HepG2 (cell line): ENCODE results near the gene TPGS1. TPM values are rescaled to one million over a fixed set of nuclear protein-coding genes. Genes with fewer than 3 reads are reported as not detected.

Experiments used
- AHR ChIP-seq: IDR thresholded peaks from 2 replicates; pipeline ENCODE4 v1.6.1; 2018; ENCODE audit warnings: missing genetic modification reagents, missing compliant biosample characterization
- ATM ChIP-seq: fragments of 450-650 bp; IDR thresholded peaks from 2 replicates; pipeline ENCODE4 v1.7.1; 2017; ENCODE audit warnings: mild to moderate bottlenecking, borderline replicate concordance
- MATR3 ChIP-seq: sonication (generic); formaldehyde crosslinking; IDR thresholded peaks from 2 replicates; pipeline ENCODE4 v1.4.0; 2020; ENCODE audit warnings: missing genetic modification reagents
- SALL1 ChIP-seq: sonication (generic); formaldehyde crosslinking; IDR thresholded peaks from 2 replicates; pipeline ENCODE4 v1.8.0; 2022; ENCODE audit warnings: mild to moderate bottlenecking, missing genetic modification reagents
- SP1 ChIP-seq, 2 experiments: fragments of 450-650 bp in 1 of 2; sonication (generic) in 1 of 2; formaldehyde crosslinking in 1 of 2; IDR thresholded peaks; 2 replicates each; pipeline versions ENCODE4 v1.4.0 to v1.6.1; 2016 to 2020; ENCODE audit warnings: missing genetic modification reagents in 1 of 2
- SRSF4 ChIP-seq: fragments of 200-400 bp; formaldehyde crosslinking; IDR thresholded peaks from one replicate; pipeline ENCODE4 v1.6.1; 2018; ENCODE audit warnings: mild to moderate bottlenecking, low read depth, low read length, moderate library complexity; ENCODE audit not compliant: poor library complexity, severe bottlenecking
- TCF7 ChIP-seq: sonication (generic); IDR thresholded peaks from 2 replicates; pipeline ENCODE4 v1.6.1; 2016; ENCODE audit warnings: antibody characterized with exemption, low read depth
- TP53 ChIP-seq: sonication (generic); formaldehyde crosslinking; conservative IDR thresholded peaks from 2 replicates; pipeline ENCODE4 v1.4.0; 2020; ENCODE audit warnings: missing genetic modification reagents
- ZBTB38 ChIP-seq: sonication (generic); formaldehyde crosslinking; IDR thresholded peaks from 2 replicates; pipeline ENCODE4 v1.5.1; 2020; ENCODE audit warnings: mild to moderate bottlenecking, missing genetic modification reagents
- ZFP36L1 ChIP-seq: sonication (generic); formaldehyde crosslinking; IDR thresholded peaks from 2 replicates; pipeline ENCODE4 v1.8.0; 2022; ENCODE audit warnings: mild to moderate bottlenecking, missing genetic modification reagents, moderate library complexity
- ZFP37 ChIP-seq: sonication (generic); formaldehyde crosslinking; IDR thresholded peaks from 2 replicates; pipeline ENCODE4 v1.4.0; 2020; ENCODE audit warnings: missing genetic modification reagents, borderline replicate concordance
- ZKSCAN5 ChIP-seq: sonication (generic); formaldehyde crosslinking; IDR thresholded peaks from 2 replicates; pipeline ENCODE4 v1.5.1; 2020; ENCODE audit warnings: mild to moderate bottlenecking, missing genetic modification reagents
- ZMAT3 ChIP-seq: sonication (generic); formaldehyde crosslinking; conservative IDR thresholded peaks from 2 replicates; pipeline ENCODE4 v1.7.0; 2021; ENCODE audit warnings: missing genetic modification reagents
- ZNF256 ChIP-seq: sonication (generic); formaldehyde crosslinking; conservative IDR thresholded peaks from 2 replicates; pipeline ENCODE4 v1.4.0; 2020; ENCODE audit warnings: missing genetic modification reagents
- ZNF552 ChIP-seq: sonication (generic); formaldehyde crosslinking; IDR thresholded peaks from 2 replicates; pipeline ENCODE4 v1.9.0; 2022; ENCODE audit warnings: missing genetic modification reagents, mild to moderate bottlenecking, borderline replicate concordance
- ZNF713 ChIP-seq: sonication (generic); formaldehyde crosslinking; IDR thresholded peaks from 2 replicates; pipeline ENCODE4 v1.4.0; 2020; ENCODE audit warnings: mild to moderate bottlenecking, missing genetic modification reagents
- polyA plus RNA-seq, 8 experiments: library from polyadenylated mRNA; depleted of rRNA in 3 of 8; stranded (reverse) in 7 of 8; unstranded in 1 of 8; fragments of >200 nt; fragmentation: Illumina TruSeq in 4 of 8; extraction: Trizol in 4 of 8; gene quantifications; 2 replicates each; pipeline versions ENCODE4 v1.2.1 to v1.2.3, GENCODE V29; 2011 to 2016; ENCODE audit warnings: low read depth in 4 of 8, missing spikeins in 1 of 8, mixed read lengths in 1 of 8; ENCODE audit not compliant: insufficient read depth in 1 of 8
- total RNA-seq, 5 experiments: library from RNA; depleted of rRNA; stranded (reverse); fragments of >200 nt; fragmentation: Illumina TruSeq; extraction: Trizol; gene quantifications; 2 replicates each; pipeline ENCODE4 v1.2.3, GENCODE V29; 2016; ENCODE audit warnings: low read depth in 1 of 5
- TF ChIP-seq, protein P1 (sequence below): sonication (generic); formaldehyde crosslinking; IDR thresholded peaks from 2 replicates; pipeline ENCODE4 v1.4.0; 2020; ENCODE audit warnings: missing genetic modification reagents, low read depth, mild to moderate bottlenecking, borderline replicate concordance
- TF ChIP-seq, protein P2 (sequence below): sonication (generic); formaldehyde crosslinking; IDR thresholded peaks from 2 replicates; pipeline ENCODE4 v1.4.0; 2020; ENCODE audit warnings: missing genetic modification reagents, borderline replicate concordance
- TF ChIP-seq, protein P3 (sequence below): sonication (generic); formaldehyde crosslinking; conservative IDR thresholded peaks from 2 replicates; pipeline ENCODE4 v1.8.1; 2023; ENCODE audit warnings: missing genetic modification reagents
- TF ChIP-seq, protein P4 (sequence below): sonication (generic); formaldehyde crosslinking; conservative IDR thresholded peaks from 2 replicates; pipeline ENCODE4 v1.8.0; 2022; ENCODE audit warnings: missing genetic modification reagents
- TF ChIP-seq, protein P5 (sequence below): sonication (generic); formaldehyde crosslinking; IDR thresholded peaks from 2 replicates; pipeline ENCODE4 v1.4.0; 2020; ENCODE audit warnings: mild to moderate bottlenecking, missing genetic modification reagents, borderline replicate concordance

Gene TPGS1
- total and polyA plus RNA-seq, 2 of the 13 experiments (the other 11 are each of a cell fraction or from before 2014, with no cell fraction given) = 1.1 to 6.2 TPM

DNA sequence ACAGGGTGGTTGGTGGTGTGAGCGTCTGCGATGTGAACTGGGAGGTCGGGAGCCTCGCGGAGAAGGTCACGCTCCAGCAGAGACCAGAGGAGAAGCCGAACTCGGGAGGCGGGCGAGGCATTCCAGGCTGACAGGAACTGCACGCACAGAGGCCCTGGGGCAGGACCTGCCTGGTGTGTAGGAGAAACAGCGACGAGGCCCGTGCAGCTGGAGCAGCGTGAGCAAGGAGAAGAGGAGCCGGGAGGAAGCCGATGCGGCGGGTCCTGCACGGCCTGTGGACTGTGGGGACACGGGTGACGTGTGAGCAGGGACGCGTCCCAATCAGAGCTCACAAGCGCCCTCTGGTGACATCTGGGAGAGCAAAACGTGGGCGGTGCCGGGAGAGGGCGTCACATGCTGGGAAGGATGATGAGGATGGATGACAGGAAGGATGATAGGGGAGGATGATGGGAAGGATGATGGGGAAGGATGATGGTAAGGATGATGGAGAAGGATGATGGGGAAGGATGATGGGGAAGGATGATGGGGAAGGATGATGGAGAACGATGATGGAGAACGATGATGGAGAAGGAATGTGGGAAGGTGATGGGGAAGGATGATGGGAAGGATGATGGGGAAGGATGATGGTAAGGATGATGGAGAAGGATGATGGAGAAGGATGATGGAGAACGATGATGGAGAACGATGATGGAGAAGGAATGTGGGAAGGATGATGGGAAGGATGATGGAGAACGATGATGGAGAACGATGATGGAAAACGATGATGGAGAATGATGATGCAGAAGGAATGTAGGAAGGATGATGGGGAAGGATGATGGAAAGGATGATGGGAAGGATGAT, 27.1 kb upstream of the TPGS1 start (continued):
- TF ChIP-seq ZMAT3 = no peak
- no peak for TF ChIP-seq ZBTB38 (CRISPR knock-in tag)
- peak; percentile 66 for TF ChIP-seq SALL1 (CRISPR knock-in tag)
- TF ChIP-seq, protein P1, sequence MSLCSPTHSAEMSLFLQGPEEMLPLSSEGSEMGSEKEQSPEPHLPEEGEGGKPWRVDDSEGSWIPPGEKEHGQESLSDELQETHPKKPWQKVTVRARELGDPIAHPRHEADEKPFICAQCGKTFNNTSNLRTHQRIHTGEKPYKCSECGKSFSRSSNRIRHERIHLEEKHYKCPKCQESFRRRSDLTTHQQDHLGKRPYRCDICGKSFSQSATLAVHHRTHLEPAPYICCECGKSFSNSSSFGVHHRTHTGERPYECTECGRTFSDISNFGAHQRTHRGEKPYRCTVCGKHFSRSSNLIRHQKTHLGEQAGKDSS (CRISPR knock-in tag) = no peak
- TF ChIP-seq ZKSCAN5 (CRISPR knock-in tag) = no peak
- TF ChIP-seq SP1 (IDR thresholded peaks at IDR 0.05) = 0 out of 2 replicates have a peak, but pooled peaks have one; percentile 68
- TF ChIP-seq SP1 (CRISPR knock-in tag; IDR thresholded peaks at IDR 0.05) = peak; percentile 77
- TF ChIP-seq ZFP36L1 (CRISPR knock-in tag) = no peak
- TF ChIP-seq ZNF713 (CRISPR knock-in tag) = no peak
- no peak for TF ChIP-seq MATR3 (CRISPR knock-in tag)
- TF ChIP-seq ZNF552 = no peak
- no peak for TF ChIP-seq TCF7
- no peak for TF ChIP-seq ZNF256 (CRISPR knock-in tag)
- TF ChIP-seq ATM = peak; percentile 61; the same call in 1 of the 2 replicates
- no peak for TF ChIP-seq AHR (CRISPR knock-in tag)
- TF ChIP-seq, protein P2, sequence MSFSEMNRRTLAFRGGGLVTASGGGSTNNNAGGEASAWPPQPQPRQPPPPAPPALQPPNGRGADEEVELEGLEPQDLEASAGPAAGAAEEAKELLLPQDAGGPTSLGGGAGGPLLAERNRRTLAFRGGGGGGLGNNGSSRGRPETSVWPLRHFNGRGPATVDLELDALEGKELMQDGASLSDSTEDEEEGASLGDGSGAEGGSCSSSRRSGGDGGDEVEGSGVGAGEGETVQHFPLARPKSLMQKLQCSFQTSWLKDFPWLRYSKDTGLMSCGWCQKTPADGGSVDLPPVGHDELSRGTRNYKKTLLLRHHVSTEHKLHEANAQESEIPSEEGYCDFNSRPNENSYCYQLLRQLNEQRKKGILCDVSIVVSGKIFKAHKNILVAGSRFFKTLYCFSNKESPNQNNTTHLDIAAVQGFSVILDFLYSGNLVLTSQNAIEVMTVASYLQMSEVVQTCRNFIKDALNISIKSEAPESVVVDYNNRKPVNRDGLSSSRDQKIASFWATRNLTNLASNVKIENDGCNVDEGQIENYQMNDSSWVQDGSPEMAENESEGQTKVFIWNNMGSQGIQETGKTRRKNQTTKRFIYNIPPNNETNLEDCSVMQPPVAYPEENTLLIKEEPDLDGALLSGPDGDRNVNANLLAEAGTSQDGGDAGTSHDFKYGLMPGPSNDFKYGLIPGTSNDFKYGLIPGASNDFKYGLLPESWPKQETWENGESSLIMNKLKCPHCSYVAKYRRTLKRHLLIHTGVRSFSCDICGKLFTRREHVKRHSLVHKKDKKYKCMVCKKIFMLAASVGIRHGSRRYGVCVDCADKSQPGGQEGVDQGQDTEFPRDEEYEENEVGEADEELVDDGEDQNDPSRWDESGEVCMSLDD = no peak
- TF ChIP-seq, protein P3, sequence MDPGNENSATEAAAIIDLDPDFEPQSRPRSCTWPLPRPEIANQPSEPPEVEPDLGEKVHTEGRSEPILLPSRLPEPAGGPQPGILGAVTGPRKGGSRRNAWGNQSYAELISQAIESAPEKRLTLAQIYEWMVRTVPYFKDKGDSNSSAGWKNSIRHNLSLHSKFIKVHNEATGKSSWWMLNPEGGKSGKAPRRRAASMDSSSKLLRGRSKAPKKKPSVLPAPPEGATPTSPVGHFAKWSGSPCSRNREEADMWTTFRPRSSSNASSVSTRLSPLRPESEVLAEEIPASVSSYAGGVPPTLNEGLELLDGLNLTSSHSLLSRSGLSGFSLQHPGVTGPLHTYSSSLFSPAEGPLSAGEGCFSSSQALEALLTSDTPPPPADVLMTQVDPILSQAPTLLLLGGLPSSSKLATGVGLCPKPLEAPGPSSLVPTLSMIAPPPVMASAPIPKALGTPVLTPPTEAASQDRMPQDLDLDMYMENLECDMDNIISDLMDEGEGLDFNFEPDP (CRISPR knock-in tag) = no peak
- no peak for TF ChIP-seq TP53 (CRISPR knock-in tag)
- TF ChIP-seq, protein P4, sequence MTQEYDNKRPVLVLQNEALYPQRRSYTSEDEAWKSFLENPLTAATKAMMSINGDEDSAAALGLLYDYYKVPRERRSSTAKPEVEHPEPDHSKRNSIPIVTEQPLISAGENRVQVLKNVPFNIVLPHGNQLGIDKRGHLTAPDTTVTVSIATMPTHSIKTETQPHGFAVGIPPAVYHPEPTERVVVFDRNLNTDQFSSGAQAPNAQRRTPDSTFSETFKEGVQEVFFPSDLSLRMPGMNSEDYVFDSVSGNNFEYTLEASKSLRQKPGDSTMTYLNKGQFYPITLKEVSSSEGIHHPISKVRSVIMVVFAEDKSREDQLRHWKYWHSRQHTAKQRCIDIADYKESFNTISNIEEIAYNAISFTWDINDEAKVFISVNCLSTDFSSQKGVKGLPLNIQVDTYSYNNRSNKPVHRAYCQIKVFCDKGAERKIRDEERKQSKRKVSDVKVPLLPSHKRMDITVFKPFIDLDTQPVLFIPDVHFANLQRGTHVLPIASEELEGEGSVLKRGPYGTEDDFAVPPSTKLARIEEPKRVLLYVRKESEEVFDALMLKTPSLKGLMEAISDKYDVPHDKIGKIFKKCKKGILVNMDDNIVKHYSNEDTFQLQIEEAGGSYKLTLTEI (CRISPR knock-in tag) = no peak
- TF ChIP-seq, protein P5, sequence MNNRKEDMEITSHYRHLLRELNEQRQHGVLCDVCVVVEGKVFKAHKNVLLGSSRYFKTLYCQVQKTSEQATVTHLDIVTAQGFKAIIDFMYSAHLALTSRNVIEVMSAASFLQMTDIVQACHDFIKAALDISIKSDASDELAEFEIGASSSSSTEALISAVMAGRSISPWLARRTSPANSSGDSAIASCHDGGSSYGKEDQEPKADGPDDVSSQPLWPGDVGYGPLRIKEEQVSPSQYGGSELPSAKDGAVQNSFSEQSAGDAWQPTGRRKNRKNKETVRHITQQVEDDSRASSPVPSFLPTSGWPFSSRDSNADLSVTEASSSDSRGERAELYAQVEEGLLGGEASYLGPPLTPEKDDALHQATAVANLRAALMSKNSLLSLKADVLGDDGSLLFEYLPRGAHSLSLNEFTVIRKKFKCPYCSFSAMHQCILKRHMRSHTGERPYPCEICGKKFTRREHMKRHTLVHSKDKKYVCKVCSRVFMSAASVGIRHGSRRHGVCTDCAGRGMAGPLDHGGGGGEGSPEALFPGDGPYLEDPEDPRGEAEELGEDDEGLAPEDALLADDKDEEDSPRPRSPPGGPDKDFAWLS = no peak
- TF ChIP-seq ZFP37 (CRISPR knock-in tag) = no peak
- TF ChIP-seq SRSF4 = no peak
